ENCODE results near the gene ETFB.

- TF ChIP-seq CTCF (IDR thresholded peaks at IDR 0.05; ENCODE audit: low read depth, low read length, missing input control), result no peak
- TF ChIP-seq MAX (IDR thresholded peaks at IDR 0.05), result no peak
- TF ChIP-seq FOXA1 (IDR thresholded peaks at IDR 0.05), result no peak
- no peak for TF ChIP-seq REST (IDR thresholded peaks at IDR 0.05)
These were observed 8.2 kb downstream of the ETFB start for GRCh38 chr19:51357952-51358351.

All from liver (tissue), 2 donors.